ENCODE data around the gene MYMK. TPM values are rescaled to one million over a fixed set of nuclear protein-coding genes. Genes with fewer than 3 reads are reported as not detected.

The MYMK gene
- total and polyA plus RNA-seq, 4 donors: not detected

DNA sequence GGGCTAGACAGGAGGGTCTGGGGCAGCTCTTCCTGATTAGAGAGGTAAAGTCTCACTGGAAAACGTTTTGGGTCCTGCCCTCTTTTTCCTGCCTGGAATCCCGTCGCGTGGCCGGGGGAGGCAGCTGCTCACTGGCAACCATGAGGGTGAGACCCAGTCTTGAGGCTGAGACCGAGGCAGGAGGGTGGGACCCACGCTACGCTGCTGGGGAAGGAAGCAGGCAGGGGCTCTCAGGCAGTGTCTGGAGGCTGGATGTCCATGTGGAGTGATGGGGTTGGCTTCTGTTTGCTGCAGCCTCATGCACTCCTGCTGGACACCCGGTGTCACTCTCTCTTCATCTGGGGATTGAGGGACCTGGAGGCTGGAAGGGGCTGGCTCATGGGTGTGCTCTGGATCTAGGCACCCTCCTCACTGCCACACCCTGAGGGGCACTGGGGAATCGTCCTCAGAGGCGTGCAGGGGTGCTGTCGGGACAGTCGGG lies 34.5 kb downstream of the MYMK start:
- 66 to 67% methylated on average over 13 of the region's 13 CpGs for WGBS, 2 donors
- Histone ChIP-seq H3K27ac (ENCODE audit: low read depth in 1 of 2, low read length in 2 of 2) (no peak overlapping the region), H3K27me3 (ENCODE audit: control insufficient read depth in 1 of 2, insufficient read depth in 2 of 2, low read length in 1 of 2) (no peaks in the 10 kb centered on the region), H3K36me3 (ENCODE audit: control insufficient read depth in 1 of 2, insufficient read depth in 2 of 2, low read length in 1 of 2) (no peaks in the 10 kb centered on the region), H3K4me3 (ENCODE audit: low read length in 2 of 2) (no peak overlapping the region), H3K9me3 (ENCODE audit: control insufficient read depth, low read length) (no peaks in the 10 kb centered on the region), H3K4me1 (ENCODE audit: control insufficient read depth in 1 of 2, insufficient read depth in 2 of 2, low read length in 2 of 2) (no peaks in the 10 kb centered on the region)
- no peak for ATAC-seq (ENCODE audit: low FRiP score)
- intact Hi-C loops (cut with DNase I): no loop called here
- peak; percentile 25 to 65 for DNase-seq

DNA sequence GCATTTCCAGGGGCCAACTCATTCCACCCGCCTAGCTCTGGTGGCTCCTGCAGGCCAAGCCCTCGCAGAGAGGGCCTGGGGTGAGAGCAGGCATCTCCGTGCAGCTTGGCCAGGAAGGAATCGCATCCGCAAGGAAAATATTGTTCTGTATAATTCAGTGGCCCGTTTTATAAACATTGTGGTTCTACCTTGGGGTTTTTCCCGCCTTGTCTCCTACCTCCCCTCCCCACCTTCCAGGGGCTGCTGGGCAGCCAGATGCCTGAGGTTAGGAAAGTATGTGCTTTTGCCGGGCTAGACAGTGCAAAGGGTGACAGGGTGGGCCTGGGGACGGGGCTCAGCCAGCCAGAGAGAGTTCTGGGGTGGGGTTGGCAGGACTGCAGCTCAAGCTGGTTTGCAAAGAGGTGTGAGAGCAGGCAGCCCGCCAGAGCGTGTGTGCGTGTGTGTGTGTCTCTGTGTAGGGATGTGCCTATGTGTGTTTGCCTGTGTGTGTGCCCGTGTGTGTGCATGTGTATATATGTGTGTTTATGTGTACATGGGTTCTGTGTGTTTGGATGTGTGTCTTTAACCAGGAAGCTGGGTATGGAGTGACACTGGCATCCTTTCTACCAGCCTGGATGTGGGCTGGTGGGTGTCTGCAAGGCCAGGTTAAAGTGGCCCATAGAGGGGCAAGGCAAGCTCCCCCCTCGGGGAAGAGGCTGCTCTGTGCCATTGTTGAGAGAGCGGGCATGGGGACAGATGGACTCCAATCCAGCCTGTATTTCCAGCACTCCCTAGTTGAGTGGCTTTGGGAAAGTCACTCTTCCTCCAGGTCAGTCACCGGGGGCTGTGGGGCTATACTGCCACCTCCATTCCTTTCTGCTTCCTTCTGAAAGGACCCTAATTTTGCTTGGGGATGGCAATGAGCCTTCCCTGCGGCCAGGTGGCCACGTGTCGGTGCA lies 35.2 kb downstream of the MYMK start:
- 88 to 89% methylated on average over 19 of the region's 19 CpGs for WGBS, 2 donors

DNA sequence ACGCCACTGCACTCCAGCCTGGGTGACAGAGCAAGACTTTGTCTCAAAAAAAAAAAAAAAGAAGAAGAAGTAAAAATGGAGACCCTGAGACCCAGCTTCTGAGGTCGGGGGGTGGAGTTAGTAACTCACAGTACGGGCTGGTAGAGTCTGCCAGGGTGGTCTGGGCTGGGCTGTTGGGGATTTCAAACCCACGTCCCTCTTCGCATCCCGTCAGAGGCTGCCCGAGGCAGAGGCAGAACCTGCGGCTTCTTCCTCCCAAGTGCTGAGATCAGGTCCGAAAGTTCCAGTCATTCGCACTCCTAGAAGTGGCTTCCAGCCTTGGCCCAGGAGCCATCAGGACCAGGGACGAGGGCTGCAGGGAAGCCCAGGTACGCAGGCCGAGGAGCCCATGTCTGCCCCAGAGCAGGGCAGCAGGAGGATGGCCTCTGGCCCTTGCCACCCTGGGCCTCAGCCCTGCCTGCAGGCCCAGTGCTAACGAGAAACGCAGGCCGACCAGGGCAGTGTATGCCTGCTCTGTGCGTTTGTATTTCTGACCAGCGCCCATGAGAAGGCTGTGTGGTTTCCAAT lies 36.0 kb downstream of the MYMK start:
- H3K4me3 ChIP-seq (ENCODE audit: low read length in 2 of 2): no peak overlapping the region
- no peaks in the 10 kb centered on the region for H3K27me3 ChIP-seq (ENCODE audit: control insufficient read depth in 1 of 2, insufficient read depth in 2 of 2, low read length in 1 of 2)
- DNase-seq (peak; percentile 30 to 70), ATAC-seq (ENCODE audit: low FRiP score) (no peak)
- intact Hi-C loops (cut with DNase I): loop anchor here in 1 of 2 donors (5.0 kb wide), 1 partner anchor 306 kb away; no protein-coding TSS in a partner anchor
- no peaks in the 10 kb centered on the region for H3K36me3 ChIP-seq (ENCODE audit: control insufficient read depth in 1 of 2, insufficient read depth in 2 of 2, low read length in 1 of 2)
- WGBS, 2 donors: 89 to 91% methylated on average over 18 of the region's 18 CpGs
- no peaks in the 10 kb centered on the region for H3K4me1 ChIP-seq (ENCODE audit: control insufficient read depth in 1 of 2, insufficient read depth in 2 of 2, low read length in 2 of 2)
- H3K9me3 ChIP-seq (ENCODE audit: control insufficient read depth, low read length): no peaks in the 10 kb centered on the region
- H3K27ac ChIP-seq (ENCODE audit: low read depth in 1 of 2, low read length in 2 of 2): no peak overlapping the region

More for the DNA sequence above, 35.2 kb downstream of the MYMK start:
- intact Hi-C loops (cut with DNase I): loop anchor here in 1 of 2 donors (5.0 kb wide), 1 partner anchor 307 kb away; no protein-coding TSS in a partner anchor
- no peak for ATAC-seq (ENCODE audit: low FRiP score)
- peak; percentile 21 to 73 for DNase-seq
- H3K9me3 ChIP-seq (ENCODE audit: control insufficient read depth, low read length): no peaks in the 10 kb centered on the region
- no peaks in the 10 kb centered on the region for H3K36me3 ChIP-seq (ENCODE audit: control insufficient read depth in 1 of 2, insufficient read depth in 2 of 2, low read length in 1 of 2)
- no peaks in the 10 kb centered on the region for H3K4me1 ChIP-seq (ENCODE audit: control insufficient read depth in 1 of 2, insufficient read depth in 2 of 2, low read length in 2 of 2)
- no peak overlapping the region for H3K27ac ChIP-seq (ENCODE audit: low read depth in 1 of 2, low read length in 2 of 2)
- no peaks in the 10 kb centered on the region for H3K27me3 ChIP-seq (ENCODE audit: control insufficient read depth in 1 of 2, insufficient read depth in 2 of 2, low read length in 1 of 2)
- no peak overlapping the region for H3K4me3 ChIP-seq (ENCODE audit: low read length in 2 of 2)

DNA sequence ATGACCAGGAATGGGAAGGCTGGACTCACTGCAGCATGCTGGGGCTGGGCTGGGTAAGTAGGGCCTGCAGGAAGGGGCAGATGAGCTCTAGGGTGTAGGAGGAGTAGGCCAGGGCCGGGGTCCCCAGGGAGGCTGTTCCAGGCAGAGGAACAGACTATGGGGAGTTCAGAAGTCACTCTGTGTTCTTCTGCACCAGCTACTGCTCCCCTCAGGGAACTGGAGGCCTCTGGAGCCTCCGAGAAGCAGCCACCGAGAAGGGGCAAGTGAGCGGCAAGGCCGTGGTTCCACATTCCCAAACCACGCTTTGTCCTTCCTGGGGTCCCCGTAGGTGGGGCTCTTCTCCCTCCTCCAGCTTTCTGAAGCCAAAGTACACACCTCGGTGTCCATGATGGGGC lies 37.4 kb downstream of the MYMK start:
- no peak overlapping the region for H3K4me3 ChIP-seq (ENCODE audit: low read length in 2 of 2)
- DNase-seq (peak; percentile 41 to 71), ATAC-seq (ENCODE audit: low FRiP score) (no peak)
- H3K27me3 ChIP-seq (ENCODE audit: control insufficient read depth in 1 of 2, insufficient read depth in 2 of 2, low read length in 1 of 2): no peaks in the 10 kb centered on the region
- no peaks in the 10 kb centered on the region for H3K36me3 ChIP-seq (ENCODE audit: control insufficient read depth in 1 of 2, insufficient read depth in 2 of 2, low read length in 1 of 2)
- no peak overlapping the region for H3K27ac ChIP-seq (ENCODE audit: low read depth in 1 of 2, low read length in 2 of 2)
- H3K9me3 ChIP-seq (ENCODE audit: control insufficient read depth, low read length): no peaks in the 10 kb centered on the region
- intact Hi-C loops (cut with DNase I): loop anchor here (2.0 to 5.0 kb wide), 3 partner anchors 81 to 305 kb away; no protein-coding TSS in a partner anchor
- H3K4me1 ChIP-seq (ENCODE audit: control insufficient read depth in 1 of 2, insufficient read depth in 2 of 2, low read length in 2 of 2): no peaks in the 10 kb centered on the region
- 90 to 92% methylated on average over 8 of the region's 8 CpGs for WGBS, 2 donors

DNA sequence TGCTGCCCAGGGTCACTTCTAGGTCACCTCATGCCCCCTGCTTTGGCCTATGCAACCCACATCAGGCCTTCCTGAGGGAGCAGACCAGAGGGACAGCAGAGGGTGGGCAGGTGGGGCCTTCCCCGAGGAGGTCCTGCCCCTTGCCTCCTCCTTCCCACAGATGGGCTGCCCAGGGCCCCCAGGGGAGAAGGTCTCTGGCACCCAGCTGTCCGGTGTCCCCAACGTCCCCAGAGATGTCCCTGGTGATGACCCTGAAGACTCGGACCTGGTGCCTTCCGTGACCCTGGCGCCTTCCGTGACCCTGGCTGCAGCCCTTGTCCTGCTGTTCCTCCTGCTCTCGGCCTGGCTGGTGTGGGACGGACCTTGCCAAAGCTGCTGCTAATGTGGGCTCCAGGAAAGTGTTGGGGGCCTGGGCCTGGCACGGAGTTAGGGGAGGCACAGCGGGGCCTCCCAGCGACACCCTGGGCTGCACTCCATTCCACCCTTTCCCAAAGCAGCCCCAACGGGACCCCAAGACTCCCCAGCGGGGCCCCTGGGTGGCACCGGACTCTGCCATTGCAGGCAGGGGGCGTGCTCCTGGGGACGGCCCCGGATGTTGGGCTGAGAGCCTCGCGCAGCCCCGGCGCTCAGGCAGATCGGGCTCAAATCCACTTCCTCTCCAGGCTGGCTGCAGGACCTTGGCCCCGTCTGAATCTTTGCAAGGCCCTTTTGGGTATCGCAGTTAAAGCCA lies 39.1 kb downstream of the MYMK start:
- intact Hi-C loops (cut with DNase I): loop anchor here (1.0 to 5.0 kb wide), 4 partner anchors 78 to 303 kb away; no protein-coding TSS in a partner anchor
- DNase-seq: peak in 1 of 2 donors; percentile 65
- no peaks in the 10 kb centered on the region for H3K9me3 ChIP-seq (ENCODE audit: control insufficient read depth, low read length)
- H3K4me1 ChIP-seq (ENCODE audit: control insufficient read depth in 1 of 2, insufficient read depth in 2 of 2, low read length in 2 of 2): no peaks in the 10 kb centered on the region
- peak; percentile 31 for ATAC-seq (ENCODE audit: low FRiP score)
- WGBS, 2 donors: 65 to 69% methylated on average over 25 of the region's 25 CpGs
- H3K36me3 ChIP-seq (ENCODE audit: control insufficient read depth in 1 of 2, insufficient read depth in 2 of 2, low read length in 1 of 2): no peaks in the 10 kb centered on the region
- H3K27me3 ChIP-seq (ENCODE audit: control insufficient read depth in 1 of 2, insufficient read depth in 2 of 2, low read length in 1 of 2): no peaks in the 10 kb centered on the region
- no peak overlapping the region for H3K27ac ChIP-seq (ENCODE audit: low read depth in 1 of 2, low read length in 2 of 2)
- no peak overlapping the region for H3K4me3 ChIP-seq (ENCODE audit: low read length in 2 of 2)

DNA sequence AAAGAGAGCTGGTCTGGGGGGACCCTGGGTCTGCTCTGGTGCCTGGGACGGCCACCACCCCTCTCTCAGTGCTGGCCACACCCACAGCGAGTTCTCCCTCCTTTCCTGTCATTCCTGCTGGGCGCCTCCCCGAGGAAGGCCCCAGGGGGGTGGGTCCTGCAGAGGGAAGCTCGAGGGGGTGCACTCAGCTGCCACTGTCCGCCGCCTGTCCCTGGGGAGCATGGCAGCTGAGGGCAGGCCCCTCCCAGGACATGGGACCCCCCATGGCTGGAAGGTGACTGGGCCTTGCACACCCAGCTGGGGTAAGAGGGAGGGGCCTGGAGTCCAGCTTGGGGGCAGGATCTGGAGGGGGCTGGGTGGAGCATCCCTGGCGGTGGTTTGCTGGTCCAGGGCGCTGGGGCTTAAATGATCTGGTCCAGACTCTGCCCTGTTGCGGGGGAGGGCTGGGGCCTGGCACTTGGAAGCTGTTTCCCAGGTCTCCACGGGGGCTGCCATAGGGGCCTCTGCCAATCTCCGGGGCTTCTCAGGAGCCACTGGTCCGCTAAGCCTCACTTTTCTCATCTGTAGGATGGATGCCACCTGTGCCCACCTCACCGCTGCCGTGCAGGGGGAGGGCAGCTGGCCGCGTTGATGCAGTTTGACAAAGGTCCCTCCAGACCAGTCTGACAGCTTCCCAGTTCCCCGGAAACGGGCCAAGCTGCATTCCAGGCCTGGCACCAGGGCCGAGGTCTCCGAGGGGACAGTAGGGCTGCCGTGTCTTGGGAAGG lies 39.9 kb downstream of the MYMK start:
- ATAC-seq (ENCODE audit: low FRiP score) (no peak), DNase-seq (peak; percentile 37 to 73)
- intact Hi-C loops (cut with DNase I): loop anchor here in 1 of 2 donors (5.0 kb wide), 1 partner anchor 303 kb away; no protein-coding TSS in a partner anchor
- no peaks in the 10 kb centered on the region for H3K9me3 ChIP-seq (ENCODE audit: control insufficient read depth, low read length)
- WGBS, 2 donors: 52 to 60% methylated on average over 22 of the region's 22 CpGs
- no peaks in the 10 kb centered on the region for H3K36me3 ChIP-seq (ENCODE audit: control insufficient read depth in 1 of 2, insufficient read depth in 2 of 2, low read length in 1 of 2)
- H3K4me1 ChIP-seq (ENCODE audit: control insufficient read depth in 1 of 2, insufficient read depth in 2 of 2, low read length in 2 of 2): no peaks in the 10 kb centered on the region
- no peak overlapping the region for H3K27ac ChIP-seq (ENCODE audit: low read depth in 1 of 2, low read length in 2 of 2)
- H3K27me3 ChIP-seq (ENCODE audit: control insufficient read depth in 1 of 2, insufficient read depth in 2 of 2, low read length in 1 of 2): no peaks in the 10 kb centered on the region
- no peak overlapping the region for H3K4me3 ChIP-seq (ENCODE audit: low read length in 2 of 2)

DNA sequence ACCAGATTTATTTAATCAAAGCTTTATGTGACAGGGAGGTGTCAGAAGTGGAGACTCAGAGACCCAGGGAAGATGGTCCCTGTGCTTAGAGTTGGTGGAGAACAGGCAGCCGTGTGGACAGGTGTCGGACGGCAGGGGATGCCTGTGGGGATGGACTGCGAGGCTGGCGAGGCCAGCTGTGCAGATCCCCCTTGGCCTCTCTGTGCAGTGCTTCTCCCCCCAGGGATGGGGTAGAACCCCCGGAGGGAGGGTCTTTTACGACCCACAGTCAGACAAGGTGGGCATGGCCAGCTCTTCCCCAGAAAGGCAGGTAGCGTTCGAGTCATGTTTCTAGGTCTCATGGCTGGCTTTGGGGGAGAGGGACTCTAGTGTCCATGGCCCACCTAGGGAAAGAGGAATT lies 41.1 kb downstream of the MYMK start:
- H3K9me3 ChIP-seq (ENCODE audit: control insufficient read depth, low read length): no peaks in the 10 kb centered on the region
- 80 to 82% methylated on average over 9 of the region's 9 CpGs for WGBS, 2 donors
- peak; percentile 10 to 55 for DNase-seq
- no peaks in the 10 kb centered on the region for H3K36me3 ChIP-seq (ENCODE audit: control insufficient read depth in 1 of 2, insufficient read depth in 2 of 2, low read length in 1 of 2)
- intact Hi-C loops (cut with DNase I): no loop called here
- H3K4me3 ChIP-seq (ENCODE audit: low read length in 2 of 2): no peak overlapping the region
- ATAC-seq (ENCODE audit: low FRiP score): no peak
- no peaks in the 10 kb centered on the region for H3K27me3 ChIP-seq (ENCODE audit: control insufficient read depth in 1 of 2, insufficient read depth in 2 of 2, low read length in 1 of 2)
- H3K4me1 ChIP-seq (ENCODE audit: control insufficient read depth in 1 of 2, insufficient read depth in 2 of 2, low read length in 2 of 2): no peaks in the 10 kb centered on the region
- H3K27ac ChIP-seq (ENCODE audit: low read depth in 1 of 2, low read length in 2 of 2): no peak overlapping the region

Measured in aorta (tissue), 5 donors.